Lung (tissue), 12 donors: ENCODE data around the gene TTLL5. TPM values are rescaled to one million over a fixed set of nuclear protein-coding genes. Genes with fewer than 3 reads are reported as not detected.
A peak's percentile ranks its signal among the peaks of the same experiment; 100 is the strongest.

ENCODE experiments used
- ATAC-seq: fragments of 200-7000 bp; cut with Tn5 transposase; one replicate; pipeline ENCODE4 v1.9.1; 2020; ENCODE audit warnings: moderate number of reproducible peaks; ENCODE audit not compliant: insufficient read depth, low FRiP score
- DNase-seq, 3 donors: peaks; one replicate each; pipeline ENCODE4 v3.0.0-alpha.2; 2013 to 2017
- H3K27ac ChIP-seq, 2 donors: one replicate each; pipeline ENCODE4 v1.5.1; 2013; ENCODE audit warnings: mild to moderate bottlenecking in 2 of 2, moderate library complexity in 2 of 2, control low read depth in 1 of 2, inconsistent platforms in 1 of 2, low read depth in 1 of 2, low read length in 1 of 2
- H3K27me3 ChIP-seq, 3 donors: one replicate each; pipeline ENCODE4 v1.5.1; 2013; ENCODE audit warnings: low read length in 2 of 3; ENCODE audit not compliant: control insufficient read depth in 3 of 3, insufficient read depth in 3 of 3
- H3K36me3 ChIP-seq, 4 donors: one replicate each; pipeline ENCODE4 v1.5.1; 2013; ENCODE audit warnings: low read length in 4 of 4, mild to moderate bottlenecking in 1 of 4, moderate library complexity in 1 of 4; ENCODE audit not compliant: control insufficient read depth in 4 of 4, insufficient read depth in 4 of 4
- H3K4me1 ChIP-seq, 5 donors: one replicate each; pipeline ENCODE4 v1.5.1; 2013; ENCODE audit warnings: low read length in 5 of 5, mild to moderate bottlenecking in 2 of 5, moderate library complexity in 1 of 5; ENCODE audit not compliant: control insufficient read depth in 5 of 5, insufficient read depth in 5 of 5
- H3K4me3 ChIP-seq: one replicate; pipeline ENCODE4 v1.5.1; 2013; ENCODE audit warnings: mild to moderate bottlenecking, control low read depth, moderate library complexity
- H3K9ac ChIP-seq, 2 donors: one replicate each; pipeline ENCODE4 v1.5.1; 2013; ENCODE audit warnings: low read length in 2 of 2, control low read depth in 1 of 2; ENCODE audit not compliant: insufficient read depth in 1 of 2
- H3K9me3 ChIP-seq, 4 donors: one replicate each; pipeline ENCODE4 v1.5.1; 2013; ENCODE audit warnings: low read length in 3 of 4, mild to moderate bottlenecking in 1 of 4, moderate library complexity in 1 of 4; ENCODE audit not compliant: control insufficient read depth in 4 of 4, insufficient read depth in 3 of 4
- WGBS, 2 donors: extraction: QIAGEN DNeasy Blood & Tissue Kit; methylation state at CpG; one replicate each; pipeline ENCODE4 v1.1.7; 2013; 5-methylcytosine and 5-hydroxymethylcytosine counted together
- polyA plus RNA-seq, 2 donors: library from polyadenylated mRNA; stranded (reverse); fragments of 200-250 nt; gene quantifications; one replicate each; pipeline ENCODE4 v1.2.1, GENCODE V29; 2013
- total RNA-seq, 2 donors: library from RNA; depleted of rRNA in 1 of 2; stranded (reverse); fragments of >200 nt in 1 of 2; gene quantifications; one replicate each; pipeline ENCODE4 v1.2.1, GENCODE V29; 2014 to 2021
- TF ChIP-seq, protein P1 (sequence below): IDR thresholded peaks from 2 replicates; pipeline ENCODE4 v1.5.1; 2012; ENCODE audit warnings: mild to moderate bottlenecking; ENCODE audit errors: control extremely low read depth, extremely low read depth
- donor health status: control.
- donor health status: control.
- donor health status: Bipolar disorder and iron deficiency.
- donor health status: healthy.
- donor health status: DM: yes; HTN: yes; CAD: no.

TTLL5 gene
- total and polyA plus RNA-seq, 4 donors: 10.3 to 58.6 (median 28.8) TPM

DNA sequence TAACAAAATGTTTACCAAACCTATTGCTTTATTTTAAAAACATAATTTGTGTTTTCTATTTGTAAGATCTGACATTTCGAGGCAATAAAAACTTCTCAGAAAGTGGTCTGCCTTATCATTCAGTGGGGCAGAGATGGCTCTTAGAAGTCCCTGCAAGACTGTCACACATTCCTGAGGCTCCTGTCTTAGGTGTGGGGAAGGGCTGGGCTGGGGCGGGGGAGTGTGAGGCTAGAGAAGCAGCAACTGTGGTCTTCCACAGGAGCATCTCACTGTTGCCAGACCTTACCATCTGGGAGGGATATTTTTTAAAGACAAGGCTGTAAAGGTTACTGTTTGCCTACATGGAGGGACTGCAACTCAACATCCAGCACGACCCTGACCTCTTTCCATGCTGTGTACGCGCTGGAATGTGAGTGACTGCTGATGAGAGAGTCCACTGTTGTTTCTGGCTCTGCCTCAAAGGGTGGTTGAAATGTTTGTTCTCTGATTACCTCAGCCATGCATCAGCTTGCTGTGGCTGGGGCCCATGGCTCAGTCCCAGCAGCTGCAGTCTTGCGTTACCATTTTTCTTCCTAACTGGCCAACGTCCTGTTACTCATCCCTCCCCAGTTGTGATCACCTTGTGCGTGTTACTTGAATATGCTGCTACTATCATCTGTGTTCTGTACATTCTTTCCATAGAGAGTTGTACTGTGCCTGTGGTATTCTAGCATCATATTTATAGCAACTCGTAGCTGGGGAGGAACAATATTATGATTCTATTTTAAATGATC lies 12.8 kb upstream of the TTLL5 start:
- Histone ChIP-seq H3K9me3 (no peaks in the 10 kb centered on the region), H3K27ac (peak overlapping the region; percentile 42 to 57), H3K36me3 (peaks cover 6 to 32% (median 22%) of the 10 kb centered on the region in 4 donors), H3K9ac (peak overlapping the region in 1 of 2 donors; percentile 27), H3K4me3 (no peak overlapping the region), H3K27me3 (no peaks in the 10 kb centered on the region), H3K4me1 (peaks cover 0 to 14% (median 6%) of the 10 kb centered on the region in 5 donors)
- WGBS, 2 donors: 54 to 73% methylated on average over 9 of the region's 9 CpGs
- TF ChIP-seq, protein P1, sequence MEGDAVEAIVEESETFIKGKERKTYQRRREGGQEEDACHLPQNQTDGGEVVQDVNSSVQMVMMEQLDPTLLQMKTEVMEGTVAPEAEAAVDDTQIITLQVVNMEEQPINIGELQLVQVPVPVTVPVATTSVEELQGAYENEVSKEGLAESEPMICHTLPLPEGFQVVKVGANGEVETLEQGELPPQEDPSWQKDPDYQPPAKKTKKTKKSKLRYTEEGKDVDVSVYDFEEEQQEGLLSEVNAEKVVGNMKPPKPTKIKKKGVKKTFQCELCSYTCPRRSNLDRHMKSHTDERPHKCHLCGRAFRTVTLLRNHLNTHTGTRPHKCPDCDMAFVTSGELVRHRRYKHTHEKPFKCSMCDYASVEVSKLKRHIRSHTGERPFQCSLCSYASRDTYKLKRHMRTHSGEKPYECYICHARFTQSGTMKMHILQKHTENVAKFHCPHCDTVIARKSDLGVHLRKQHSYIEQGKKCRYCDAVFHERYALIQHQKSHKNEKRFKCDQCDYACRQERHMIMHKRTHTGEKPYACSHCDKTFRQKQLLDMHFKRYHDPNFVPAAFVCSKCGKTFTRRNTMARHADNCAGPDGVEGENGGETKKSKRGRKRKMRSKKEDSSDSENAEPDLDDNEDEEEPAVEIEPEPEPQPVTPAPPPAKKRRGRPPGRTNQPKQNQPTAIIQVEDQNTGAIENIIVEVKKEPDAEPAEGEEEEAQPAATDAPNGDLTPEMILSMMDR: no peak
- peak; percentile 74 to 87 (median 77) for DNase-seq
- ATAC-seq: peak; percentile 70

DNA sequence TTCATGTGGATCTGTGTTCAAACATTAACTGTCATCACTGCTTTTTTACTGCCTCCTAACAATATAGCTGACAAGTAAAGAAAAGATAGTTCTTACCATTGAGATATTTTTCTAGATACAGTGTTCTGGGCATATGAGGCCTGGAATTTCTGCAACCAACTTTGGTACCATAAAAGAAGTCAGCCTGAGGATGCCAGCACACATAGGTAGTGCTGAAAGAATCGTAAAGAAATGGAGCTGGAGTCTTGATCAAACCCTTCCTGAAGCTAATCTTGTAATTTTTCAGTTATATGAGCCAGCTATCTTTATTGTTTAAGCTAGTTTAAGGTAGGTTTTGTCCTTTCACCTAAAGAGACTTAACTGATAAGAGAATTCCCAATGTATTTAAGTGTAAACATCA lies 11.7 kb upstream of the TTLL5 start:
- H3K36me3 ChIP-seq: peaks cover 6 to 41% (median 26%) of the 10 kb centered on the region in 4 donors
- TF ChIP-seq, protein P1: no peak
- no peak for DNase-seq
- ATAC-seq: no peak
- no peaks in the 10 kb centered on the region for H3K9me3 ChIP-seq
- H3K4me1 ChIP-seq: peaks cover 0 to 14% (median 6%) of the 10 kb centered on the region in 5 donors
- no peak overlapping the region for H3K9ac ChIP-seq
- WGBS, 2 donors: 96% methylated on average over 1 of the region's 1 CpG
- no peaks in the 10 kb centered on the region for H3K27me3 ChIP-seq
- no peak overlapping the region for H3K27ac ChIP-seq
- H3K4me3 ChIP-seq: no peak overlapping the region

DNA sequence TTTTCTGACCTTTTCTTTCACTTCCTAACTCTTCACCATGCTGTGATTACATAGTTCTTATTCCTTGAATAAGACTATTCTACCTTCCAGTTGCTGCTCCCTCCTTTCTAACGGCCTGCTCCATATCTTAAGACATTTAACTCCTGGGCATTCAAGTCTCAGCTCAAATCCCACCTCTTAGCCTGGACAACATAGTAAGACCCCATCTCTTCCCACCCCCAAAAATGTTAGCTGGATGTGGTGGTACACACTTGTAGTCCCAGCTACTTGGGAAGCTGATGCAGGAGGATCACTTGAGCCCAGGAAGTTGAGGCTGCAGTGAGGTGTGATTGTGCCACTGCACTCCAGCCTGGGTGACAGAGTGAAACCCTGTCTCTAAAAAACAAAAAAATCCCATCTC lies 11.3 kb upstream of the TTLL5 start:
- H3K4me3 ChIP-seq: no peak overlapping the region
- H3K27ac ChIP-seq: peak overlapping the region in 1 of 2 donors; percentile 15
- H3K9ac ChIP-seq: no peak overlapping the region
- TF ChIP-seq, protein P1: no peak
- no peaks in the 10 kb centered on the region for H3K27me3 ChIP-seq
- peaks cover 6 to 45% (median 29%) of the 10 kb centered on the region in 4 donors for H3K36me3 ChIP-seq
- peaks cover 0 to 14% (median 6%) of the 10 kb centered on the region in 5 donors for H3K4me1 ChIP-seq
- DNase-seq (no peak), ATAC-seq (no peak)
- no peaks in the 10 kb centered on the region for H3K9me3 ChIP-seq
- WGBS, 2 donors: 83 to 89% methylated on average over 1 of the region's 1 CpG
